K562 (cell line): Measurements from ENCODE around the gene CSTB. TPM values are rescaled to one million over a fixed set of nuclear protein-coding genes. Genes with fewer than 3 reads are reported as not detected.

Source experiments
- ATAC-seq: fragments of 200-7000 bp; cut with Tn5 transposase; 3 replicates; pipeline ENCODE4 v1.9.1; 2020; ENCODE audit warnings: moderate library complexity
- BruUV-seq: library from RNA; stranded (reverse); fragments of 400-500 nt; replicated peaks from 2 replicates; lab custom pipeline; 2021; lab: Mats Ljungman, UMichigan
- CTCF ChIA-PET: fragments of 300-600 bp; formaldehyde crosslinking; extraction: SDS; loops from one replicate; lab custom pipeline; 2021; ENCODE audit warnings: low intra/inter-chr PET ratio; lab: Yijun Ruan, JAX
- POLR2A ChIA-PET: fragments of 300-600, 350-650 bp; sonication (Branson Sonifier 250); formaldehyde crosslinking; extraction: SDS; loops from one replicate; lab custom pipeline; 2021; ENCODE audit warnings: antibody characterized with exemption, inconsistent platforms; lab: Yijun Ruan, JAX
- DNase-seq, 4 experiments: peaks; one replicate each; pipeline versions ENCODE4 v3.0.0 to v3.0.0-alpha.2; 2011 to 2018; ENCODE audit warnings: low spot score in 3 of 4, mixed read lengths in 3 of 4; ENCODE audit errors: extremely low read depth in 1 of 4
- FAIRE-seq: peaks from 2 replicates; lab custom pipeline; 2011; peaks lifted over from hg19 to GRCh38; lab: Jason Lieb, UNC
- H2AFZ ChIP-seq: 2 replicates; pipeline ENCODE4 v1.6.0; 2011; ENCODE audit warnings: low read depth, low read length, control low read depth, inconsistent platforms
- H3K27ac ChIP-seq: fragments of 200-600 bp; 3 replicates; pipeline ENCODE4 v1.8.0; 2011; ENCODE audit warnings: low read depth, mild to moderate bottlenecking, control low read depth, inconsistent platforms, low read length, moderate library complexity, mixed read lengths; ENCODE audit errors: extremely low read depth
- H3K27me3 ChIP-seq, 2 experiments: fragments of 300-600 bp in 1 of 2; 2 replicates in 1 of 2; 3 replicates in 1 of 2; pipeline versions ENCODE4 v1.6.0 to v1.8.0; 2011; ENCODE audit warnings: inconsistent platforms in 2 of 2, low read length in 2 of 2, mild to moderate bottlenecking in 1 of 2, mixed read lengths in 1 of 2, moderate library complexity in 1 of 2; ENCODE audit not compliant: control insufficient read depth in 2 of 2, insufficient read depth in 2 of 2
- H3K36me3 ChIP-seq: fragments of 300-600 bp; 3 replicates; pipeline ENCODE4 v1.8.0; 2011; ENCODE audit warnings: mild to moderate bottlenecking, low read length, inconsistent platforms; ENCODE audit not compliant: control insufficient read depth, insufficient read depth
- H3K4me1 ChIP-seq, 2 experiments: fragments of 200-600 bp in 1 of 2; replicated peaks in 1 of 2; 2 replicates in 1 of 2; 3 replicates in 1 of 2; pipeline versions ENCODE4 v1.5.1 to v1.8.0; 2011; ENCODE audit warnings: inconsistent platforms in 2 of 2, low read length in 2 of 2, mild to moderate bottlenecking in 1 of 2, mixed read lengths in 1 of 2, moderate library complexity in 1 of 2; ENCODE audit not compliant: control insufficient read depth in 2 of 2, insufficient read depth in 2 of 2
- H3K4me2 ChIP-seq: 2 replicates; pipeline ENCODE4 v1.6.1; 2011; ENCODE audit warnings: low read length, control low read depth, inconsistent platforms, mixed read lengths; ENCODE audit not compliant: insufficient read depth
- H3K4me3 ChIP-seq: fragments of 200-600 bp; sonication (generic), shearing (Covaris generic); 2 replicates; pipeline ENCODE4 v1.5.1; 2016; ENCODE audit warnings: control low read depth, inconsistent platforms
- H3K79me2 ChIP-seq: fragments of 200-600 bp; 3 replicates; pipeline ENCODE4 v1.8.0; 2011; ENCODE audit warnings: low read length, inconsistent platforms; ENCODE audit not compliant: control insufficient read depth, insufficient read depth
- H3K9ac ChIP-seq, 2 experiments: 2 replicates each; pipeline versions ENCODE4 v1.6.0 to v1.6.1; 2011; ENCODE audit warnings: low read depth in 2 of 2, low read length in 2 of 2, control low read depth in 1 of 2, inconsistent platforms in 1 of 2, mild to moderate bottlenecking in 1 of 2, mixed read lengths in 1 of 2; ENCODE audit not compliant: insufficient read depth in 1 of 2
- H3K9me1 ChIP-seq: one replicate; pipeline ENCODE4 v1.6.0; 2011; ENCODE audit warnings: inconsistent platforms, mild to moderate bottlenecking, low read length, moderate library complexity; ENCODE audit not compliant: control insufficient read depth, insufficient read depth
- H3K9me3 ChIP-seq: replicated peaks from 2 replicates; pipeline ENCODE4 v1.5.1; 2011; ENCODE audit warnings: low read depth, low read length, inconsistent platforms; ENCODE audit not compliant: control insufficient read depth, insufficient read depth
- H4K20me1 ChIP-seq: replicated peaks from 2 replicates; pipeline ENCODE4 v1.6.1; 2011; ENCODE audit warnings: low read length, inconsistent platforms, mixed read lengths; ENCODE audit not compliant: control insufficient read depth, insufficient read depth
- CEBPB ChIP-seq: fragments of 450-650 bp; IDR thresholded peaks from 2 replicates; pipeline ENCODE4 v1.6.1; 2016; ENCODE audit warnings: missing genetic modification characterization, missing compliant biosample characterization
- CEBPG ChIP-seq, 3 experiments: fragments of 200-800 bp in 1 of 3; sonication (Bioruptor generic) in 1 of 3; sonication (generic) in 1 of 3; formaldehyde crosslinking in 1 of 3; IDR thresholded peaks in 2 of 3; conservative IDR thresholded peaks in 1 of 3; 2 replicates each; pipeline versions ENCODE4 v1.6.1 to v1.8.0; 2016 to 2022; ENCODE audit warnings: missing compliant biosample characterization in 2 of 3, missing genetic modification characterization in 2 of 3, mild to moderate bottlenecking in 1 of 3, missing genetic modification reagents in 1 of 3
- MAFK ChIP-seq: IDR thresholded peaks from 2 replicates; pipeline ENCODE4 v1.6.1; 2011; ENCODE audit warnings: low read length, improper control_type of control experiment
- ZNF76 ChIP-seq: fragments of 250-450 bp; sonication (Bioruptor Pico); IDR thresholded peaks from 2 replicates; pipeline ENCODE4 v1.4.0; 2020; ENCODE audit warnings: mild to moderate bottlenecking, moderate library complexity, borderline replicate concordance
- WGBS: fragments of 100-300 bp; shearing (Covaris generic); methylation state at CpG from one replicate; pipeline ENCODE4 v1.1.6; 2016; ENCODE audit warnings: low coverage, mixed read lengths; ENCODE audit not compliant: insufficient coverage; ENCODE audit errors: missing lambda C conversion rate; 5-methylcytosine and 5-hydroxymethylcytosine counted together
- in situ Hi-C: fragments of 300-500 bp; cut with MboI; formaldehyde crosslinking; loops from 4 replicates; pipeline ENCODE4 v1.15.0; 2018; ENCODE audit warnings: inconsistent platforms, mixed read lengths
- intact Hi-C: fragments of 100-400 bp; cut with micrococcal nuclease; formaldehyde crosslinking; loops from 2 replicates; pipeline ENCODE4 v1.14.2; 2022
- polyA plus RNA-seq, 8 experiments: library from polyadenylated mRNA; depleted of rRNA in 4 of 8; stranded (reverse) in 5 of 8; unstranded in 3 of 8; fragments of >200 nt; fragmentation: Nextera tagmentation in 2 of 8; fragmentation: Illumina TruSeq in 1 of 8; extraction: Ambion mirVana in 2 of 8; extraction: Trizol in 1 of 8; gene quantifications; 2 replicates each; pipeline versions ENCODE4 v1.2.1 to v1.2.3, GENCODE V29; 2011 to 2014; ENCODE audit warnings: inconsistent platforms in 1 of 8, missing spikeins in 1 of 8
- total RNA-seq, 7 experiments: library from RNA; depleted of rRNA in 6 of 7; stranded (reverse); fragments of >200 nt in 6 of 7; fragmentation: Illumina TruSeq in 2 of 7; extraction: Trizol in 2 of 7; gene quantifications; 2 replicates each; pipeline versions ENCODE4 v1.2.1 to v1.2.3, GENCODE V29; 2011 to 2021; ENCODE audit warnings: low replicate concordance in 1 of 7
- TF ChIP-seq, protein P1 (sequence below), 2 experiments: fragments of 450-650 bp in 1 of 2; IDR thresholded peaks; 2 replicates each; pipeline ENCODE4 v1.6.1; 2011 to 2017; ENCODE audit warnings: low read depth in 2 of 2, antibody characterized with exemption in 1 of 2, borderline replicate concordance in 1 of 2, low read length in 1 of 2, mild to moderate bottlenecking in 1 of 2, mixed read lengths in 1 of 2; ENCODE audit not compliant: control insufficient read depth in 1 of 2
- TF ChIP-seq, protein P2 (sequence below), 2 experiments: fragments of 450-650 bp in 1 of 2; sonication (generic) in 1 of 2; formaldehyde crosslinking in 1 of 2; IDR thresholded peaks in 1 of 2; conservative IDR thresholded peaks in 1 of 2; 2 replicates each; pipeline versions ENCODE4 v1.6.1 to v1.8.1; 2016 to 2023; ENCODE audit warnings: mild to moderate bottlenecking in 2 of 2, moderate library complexity in 2 of 2, inconsistent platforms in 1 of 2, missing genetic modification reagents in 1 of 2

Gene CSTB
- total and polyA plus RNA-seq, 9 of the 15 experiments (the other 6 are each of a cell fraction or from before 2014, with no cell fraction given) = 12.4 to 65.0 (median 31.7) TPM

DNA sequence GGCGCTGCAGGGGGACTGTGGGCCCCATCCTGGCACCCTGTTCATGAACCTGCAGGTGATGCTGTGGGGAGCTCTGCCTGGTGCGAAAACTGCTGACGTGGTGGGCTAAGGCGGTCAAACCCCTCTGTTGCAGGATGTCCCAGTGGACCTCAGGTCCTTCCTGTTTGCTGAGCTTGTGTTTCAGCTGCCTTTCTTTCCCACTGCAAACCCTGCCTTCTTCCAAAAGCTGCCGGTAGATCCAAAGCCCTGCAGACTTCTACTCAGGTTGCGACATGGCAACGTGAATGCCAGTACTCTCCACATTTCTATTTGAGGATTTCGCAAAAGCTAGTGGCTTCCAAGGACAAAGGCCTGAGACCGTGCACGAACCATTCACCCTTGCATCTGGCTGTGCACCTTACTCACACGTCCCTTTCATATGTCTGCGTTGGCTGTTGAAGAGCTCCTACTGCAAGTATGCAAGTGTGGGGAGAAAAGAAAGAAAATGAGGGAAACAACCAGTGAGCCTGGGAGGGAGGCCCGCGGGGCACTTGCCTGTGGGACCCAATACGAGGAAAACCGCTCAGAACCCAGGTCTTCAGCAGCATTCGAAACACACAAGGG is 7.1 kb upstream of the CSTB start:
- Histone ChIP-seq H3K36me3 (no peaks in the 10 kb centered on the region), H3K9me1 (peaks cover 2% of the 10 kb centered on the region), H2AFZ (no peak overlapping the region), H3K4me2 (no peak overlapping the region), H3K4me1 (peaks cover 8 to 20% of the 10 kb centered on the region in 2 experiments), H3K27ac (no peak overlapping the region), H3K27me3 (peaks cover 0 to 5% of the 10 kb centered on the region in 2 experiments; a peak in 2 of 5 replicates), H3K9ac (no peak overlapping the region; a peak in 1 of 4 replicates), H4K20me1 (no peaks in the 10 kb centered on the region), H3K79me2 (no peaks in the 10 kb centered on the region), H3K9me3 (no peaks in the 10 kb centered on the region), H3K4me3 (no peak overlapping the region)
- TF ChIP-seq ZNF76 (CRISPR knock-in tag) = no peak
- TF ChIP-seq MAFK = no peak
- TF ChIP-seq CEBPB (tag) = 0 out of 2 replicates have a peak, but pooled peaks have one; percentile 33
- intact Hi-C loops = no loop called here
- 57% methylated on average over 17 of the region's 17 CpGs for WGBS
- CTCF ChIA-PET = no interaction called here
- no TSS peak for BruUV-seq
- POLR2A ChIA-PET = interaction anchor here (0.6 to 1.5 kb wide), 5 partner anchors 11 to 122 kb away, joined by 3 to 4 read pairs (median 3); no protein-coding TSS in a partner anchor
- no peak for DNase-seq
- in situ Hi-C loops = loop anchor here (25.0 kb wide), 1 partner anchor 354 kb away; the partner anchor contains the start of gene GATD3
- ATAC-seq = no peak
- no peak for FAIRE-seq

DNA sequence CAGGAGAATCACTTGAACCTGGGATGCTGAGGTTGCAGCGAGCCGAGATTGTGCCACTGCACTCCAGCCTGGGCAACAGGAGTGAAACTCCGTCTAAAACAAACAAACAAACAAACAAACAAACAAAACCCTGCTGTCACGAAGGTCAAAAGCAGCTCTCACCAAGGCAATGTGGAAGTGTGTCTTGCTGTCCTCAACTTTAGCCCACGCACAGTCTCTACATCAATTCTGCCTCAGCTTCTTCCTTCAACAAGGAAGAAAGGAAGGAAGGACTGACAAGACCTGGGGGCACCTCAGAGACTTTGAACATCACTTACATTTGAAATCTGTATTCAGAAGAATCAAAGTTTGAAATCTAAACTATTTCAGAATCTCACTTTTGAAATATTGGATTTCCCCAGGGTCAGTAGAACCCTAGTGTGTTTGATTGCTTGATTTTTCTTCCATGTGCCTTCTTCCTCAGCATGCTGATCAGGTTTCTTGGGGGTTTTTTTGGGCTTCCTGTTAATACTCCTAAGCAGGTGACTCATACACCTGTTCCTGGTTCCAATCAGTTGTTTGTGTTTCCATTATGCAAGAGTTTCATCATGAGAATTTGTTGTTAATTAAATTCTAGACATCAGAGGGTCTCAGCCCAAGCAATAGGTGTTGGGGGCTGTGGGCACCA is 6.5 kb upstream of the CSTB start:
- H3K4me3 ChIP-seq = no peak overlapping the region
- POLR2A ChIA-PET = interaction anchor here (0.6 to 1.5 kb wide), 6 partner anchors 10 to 129 kb away, joined by 3 to 5 read pairs (median 3); no protein-coding TSS in a partner anchor
- intact Hi-C loops = no loop called here

More for the DNA sequence above, 6.5 kb upstream of the CSTB start:
- Histone ChIP-seq H3K27ac (no peak overlapping the region), H3K9me1 (peaks cover 2% of the 10 kb centered on the region), H3K9me3 (no peaks in the 10 kb centered on the region), H2AFZ (no peak overlapping the region)
- FAIRE-seq (peak; percentile 62), ATAC-seq (no peak)
- in situ Hi-C loops = loop anchor here (25.0 kb wide), 1 partner anchor 355 kb away; the partner anchor contains the start of gene GATD3
- no TSS peak for BruUV-seq
- TF ChIP-seq, protein P1, sequence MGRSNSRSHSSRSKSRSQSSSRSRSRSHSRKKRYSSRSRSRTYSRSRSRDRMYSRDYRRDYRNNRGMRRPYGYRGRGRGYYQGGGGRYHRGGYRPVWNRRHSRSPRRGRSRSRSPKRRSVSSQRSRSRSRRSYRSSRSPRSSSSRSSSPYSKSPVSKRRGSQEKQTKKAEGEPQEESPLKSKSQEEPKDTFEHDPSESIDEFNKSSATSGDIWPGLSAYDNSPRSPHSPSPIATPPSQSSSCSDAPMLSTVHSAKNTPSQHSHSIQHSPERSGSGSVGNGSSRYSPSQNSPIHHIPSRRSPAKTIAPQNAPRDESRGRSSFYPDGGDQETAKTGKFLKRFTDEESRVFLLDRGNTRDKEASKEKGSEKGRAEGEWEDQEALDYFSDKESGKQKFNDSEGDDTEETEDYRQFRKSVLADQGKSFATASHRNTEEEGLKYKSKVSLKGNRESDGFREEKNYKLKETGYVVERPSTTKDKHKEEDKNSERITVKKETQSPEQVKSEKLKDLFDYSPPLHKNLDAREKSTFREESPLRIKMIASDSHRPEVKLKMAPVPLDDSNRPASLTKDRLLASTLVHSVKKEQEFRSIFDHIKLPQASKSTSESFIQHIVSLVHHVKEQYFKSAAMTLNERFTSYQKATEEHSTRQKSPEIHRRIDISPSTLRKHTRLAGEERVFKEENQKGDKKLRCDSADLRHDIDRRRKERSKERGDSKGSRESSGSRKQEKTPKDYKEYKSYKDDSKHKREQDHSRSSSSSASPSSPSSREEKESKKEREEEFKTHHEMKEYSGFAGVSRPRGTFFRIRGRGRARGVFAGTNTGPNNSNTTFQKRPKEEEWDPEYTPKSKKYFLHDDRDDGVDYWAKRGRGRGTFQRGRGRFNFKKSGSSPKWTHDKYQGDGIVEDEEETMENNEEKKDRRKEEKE (IDR thresholded peaks at IDR 0.05; ENCODE audit: borderline replicate concordance in 1 of 2, control insufficient read depth in 1 of 2, low read depth in 2 of 2, low read length in 1 of 2) = no peak
- TF ChIP-seq CEBPG (CRISPR knock-in tag; IDR thresholded peaks at IDR 0.05) (no peak), CEBPG (tag; conservative IDR thresholded peaks at IDR 0.05 in 1 of 2, IDR thresholded peaks at IDR 0.05 in 1 of 2) (0 out of 4 replicates have a peak, but pooled peaks have one; percentile 7 to 16)
- TF ChIP-seq, protein P2, sequence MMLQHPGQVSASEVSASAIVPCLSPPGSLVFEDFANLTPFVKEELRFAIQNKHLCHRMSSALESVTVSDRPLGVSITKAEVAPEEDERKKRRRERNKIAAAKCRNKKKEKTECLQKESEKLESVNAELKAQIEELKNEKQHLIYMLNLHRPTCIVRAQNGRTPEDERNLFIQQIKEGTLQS (IDR thresholded peaks at IDR 0.05) = peak; percentile 18; the same call in 1 of the 2 replicates
- TF ChIP-seq, protein P2 (CRISPR knock-in tag; conservative IDR thresholded peaks at IDR 0.05) = no peak
- TF ChIP-seq, all 486 proteins: peak for 2
- Histone ChIP-seq H3K4me1 (peaks cover 8 to 23% of the 10 kb centered on the region in 2 experiments), H3K9ac (no peak overlapping the region), H4K20me1 (no peaks in the 10 kb centered on the region), H3K79me2 (no peaks in the 10 kb centered on the region), H3K4me2 (no peak overlapping the region), H3K36me3 (no peaks in the 10 kb centered on the region), H3K27me3 (peaks cover 0 to 5% of the 10 kb centered on the region in 2 experiments; a peak in 2 of 5 replicates)
- 42% methylated on average over 5 of the region's 5 CpGs for WGBS
- CTCF ChIA-PET = no interaction called here
- DNase-seq = no peak
